ENCODE measurements around the gene NAPSA.

NAPSA gene

GRCh38 chr19:50376166-50377050 lies 11.0 kb upstream of the NAPSA start, which contains the start of gene NR1H2:
TSS of gene NR1H2 (plus strand) at chr19:50376457. CDS start at chr19:50377606, 1,149 bp downstream.
- peaks cover 40% of the 10 kb centered on the region for H3K36me3 ChIP-seq (ENCODE audit: control insufficient read depth, insufficient read depth, low read length)
- peak within 1 kb of the TSS; percentile 96 for H3K9ac ChIP-seq (ENCODE audit: low read depth, low read length)
- no peaks in the 10 kb centered on the region for H3K27me3 ChIP-seq (ENCODE audit: control insufficient read depth, insufficient read depth, low read length)
- H3K9me3 ChIP-seq (ENCODE audit: control insufficient read depth, insufficient read depth, low read length), result no peaks in the 10 kb centered on the region
- H3K4me1 ChIP-seq (ENCODE audit: control insufficient read depth, insufficient read depth, low read length), result no peaks in the 10 kb centered on the region
- peak within 1 kb of the TSS; percentile 96 for H3K4me3 ChIP-seq (ENCODE audit: low read depth, low read length)
- peak within 1 kb of the TSS; percentile 99 for H3K27ac ChIP-seq (ENCODE audit: low read depth, low read length)

GRCh38 chr19:50371914-50372475 lies 6.6 kb upstream of the NAPSA start:
- Histone ChIP-seq H3K27ac (ENCODE audit: low read depth, low read length) (no peak overlapping the region), H3K4me1 (ENCODE audit: control insufficient read depth, insufficient read depth, low read length) (no peaks in the 10 kb centered on the region), H3K27me3 (ENCODE audit: control insufficient read depth, insufficient read depth, low read length) (no peaks in the 10 kb centered on the region), H3K36me3 (ENCODE audit: control insufficient read depth, insufficient read depth, low read length) (no peaks in the 10 kb centered on the region), H3K9ac (ENCODE audit: low read depth, low read length) (no peak overlapping the region), H3K4me3 (ENCODE audit: low read depth, low read length) (no peak overlapping the region), H3K9me3 (ENCODE audit: control insufficient read depth, insufficient read depth, low read length) (no peaks in the 10 kb centered on the region)

- H3K9ac ChIP-seq (ENCODE audit: low read depth, low read length), result peak overlapping the region; percentile 63
- no peaks in the 10 kb centered on the region for H3K9me3 ChIP-seq (ENCODE audit: control insufficient read depth, insufficient read depth, low read length)
- H3K4me1 ChIP-seq (ENCODE audit: control insufficient read depth, insufficient read depth, low read length), result no peaks in the 10 kb centered on the region
- H3K4me3 ChIP-seq (ENCODE audit: low read depth, low read length), result peak overlapping the region; percentile 76
- peak overlapping the region; percentile 68 for H3K27ac ChIP-seq (ENCODE audit: low read depth, low read length)
- H3K27me3 ChIP-seq (ENCODE audit: control insufficient read depth, insufficient read depth, low read length), result no peaks in the 10 kb centered on the region
- no peaks in the 10 kb centered on the region for H3K36me3 ChIP-seq (ENCODE audit: control insufficient read depth, insufficient read depth, low read length)
Measured at GRCh38 chr19:50368649-50369570, 3.5 kb upstream of the NAPSA start.

- Histone ChIP-seq H3K9me3 (ENCODE audit: control insufficient read depth, insufficient read depth, low read length) (no peaks in the 10 kb centered on the region), H3K9ac (ENCODE audit: low read depth, low read length) (no peak overlapping the region), H3K27me3 (ENCODE audit: control insufficient read depth, insufficient read depth, low read length) (no peaks in the 10 kb centered on the region), H3K36me3 (ENCODE audit: control insufficient read depth, insufficient read depth, low read length) (no peaks in the 10 kb centered on the region), H3K4me1 (ENCODE audit: control insufficient read depth, insufficient read depth, low read length) (no peaks in the 10 kb centered on the region), H3K27ac (ENCODE audit: low read depth, low read length) (no peak overlapping the region), H3K4me3 (ENCODE audit: low read depth, low read length) (no peak overlapping the region)
Measured at GRCh38 chr19:50362656-50363424, 2.6 kb downstream of the NAPSA start.

- Histone ChIP-seq H3K4me3 (ENCODE audit: low read depth, low read length) (no peak overlapping the region), H3K27me3 (ENCODE audit: control insufficient read depth, insufficient read depth, low read length) (no peaks in the 10 kb centered on the region), H3K27ac (ENCODE audit: low read depth, low read length) (no peak overlapping the region), H3K36me3 (ENCODE audit: control insufficient read depth, insufficient read depth, low read length) (no peaks in the 10 kb centered on the region), H3K9me3 (ENCODE audit: control insufficient read depth, insufficient read depth, low read length) (no peaks in the 10 kb centered on the region), H3K9ac (ENCODE audit: low read depth, low read length) (no peak overlapping the region), H3K4me1 (ENCODE audit: control insufficient read depth, insufficient read depth, low read length) (no peaks in the 10 kb centered on the region)
Measured at GRCh38 chr19:50362030-50362412, 3.4 kb downstream of the NAPSA start.

- H3K27ac ChIP-seq (ENCODE audit: low read depth, low read length), result no peak overlapping the region
Measured at GRCh38 chr19:50361290-50362029, 4.0 kb downstream of the NAPSA start.

GRCh38 chr19:50359328-50359818 lies 6.1 kb downstream of the NAPSA start:
- no peaks in the 10 kb centered on the region for H3K36me3 ChIP-seq (ENCODE audit: control insufficient read depth, insufficient read depth, low read length)
- no peaks in the 10 kb centered on the region for H3K9me3 ChIP-seq (ENCODE audit: control insufficient read depth, insufficient read depth, low read length)
- no peaks in the 10 kb centered on the region for H3K4me1 ChIP-seq (ENCODE audit: control insufficient read depth, insufficient read depth, low read length)
- no peak overlapping the region for H3K4me3 ChIP-seq (ENCODE audit: low read depth, low read length)
- H3K27me3 ChIP-seq (ENCODE audit: control insufficient read depth, insufficient read depth, low read length), result no peaks in the 10 kb centered on the region
- H3K9ac ChIP-seq (ENCODE audit: low read depth, low read length), result no peak overlapping the region
- H3K27ac ChIP-seq (ENCODE audit: low read depth, low read length), result no peak overlapping the region

More at GRCh38 chr19:50361290-50362029, 4.0 kb downstream of the NAPSA start:
- Histone ChIP-seq H3K36me3 (ENCODE audit: control insufficient read depth, insufficient read depth, low read length) (no peaks in the 10 kb centered on the region), H3K9ac (ENCODE audit: low read depth, low read length) (no peak overlapping the region), H3K27me3 (ENCODE audit: control insufficient read depth, insufficient read depth, low read length) (no peaks in the 10 kb centered on the region), H3K9me3 (ENCODE audit: control insufficient read depth, insufficient read depth, low read length) (no peaks in the 10 kb centered on the region), H3K4me3 (ENCODE audit: low read depth, low read length) (no peak overlapping the region), H3K4me1 (ENCODE audit: control insufficient read depth, insufficient read depth, low read length) (no peaks in the 10 kb centered on the region)

- no peaks in the 10 kb centered on the region for H3K36me3 ChIP-seq (ENCODE audit: control insufficient read depth, insufficient read depth, low read length)
- H3K27me3 ChIP-seq (ENCODE audit: control insufficient read depth, insufficient read depth, low read length), result no peaks in the 10 kb centered on the region
- H3K9me3 ChIP-seq (ENCODE audit: control insufficient read depth, insufficient read depth, low read length), result no peaks in the 10 kb centered on the region
- no peaks in the 10 kb centered on the region for H3K4me1 ChIP-seq (ENCODE audit: control insufficient read depth, insufficient read depth, low read length)
- H3K27ac ChIP-seq (ENCODE audit: low read depth, low read length), result no peak overlapping the region
- H3K4me3 ChIP-seq (ENCODE audit: low read depth, low read length), result no peak overlapping the region
- no peak overlapping the region for H3K9ac ChIP-seq (ENCODE audit: low read depth, low read length)
Measured at GRCh38 chr19:50358483-50359327, 6.7 kb downstream of the NAPSA start.

Measured in HUES48 (cell line).